NCI-H2107 treated with DMSO at 0.1 percent for 48 hours (cell line): ENCODE results near the gene SMPDL3B.

Experiments
- DNase-seq: peaks from one replicate; lab custom pipeline; 2025; ENCODE audit not compliant: unreplicated experiment; lab: John Stamatoyannopoulos, UW

Gene SMPDL3B, protein sequence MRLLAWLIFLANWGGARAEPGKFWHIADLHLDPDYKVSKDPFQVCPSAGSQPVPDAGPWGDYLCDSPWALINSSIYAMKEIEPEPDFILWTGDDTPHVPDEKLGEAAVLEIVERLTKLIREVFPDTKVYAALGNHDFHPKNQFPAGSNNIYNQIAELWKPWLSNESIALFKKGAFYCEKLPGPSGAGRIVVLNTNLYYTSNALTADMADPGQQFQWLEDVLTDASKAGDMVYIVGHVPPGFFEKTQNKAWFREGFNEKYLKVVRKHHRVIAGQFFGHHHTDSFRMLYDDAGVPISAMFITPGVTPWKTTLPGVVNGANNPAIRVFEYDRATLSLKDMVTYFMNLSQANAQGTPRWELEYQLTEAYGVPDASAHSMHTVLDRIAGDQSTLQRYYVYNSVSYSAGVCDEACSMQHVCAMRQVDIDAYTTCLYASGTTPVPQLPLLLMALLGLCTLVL

DNA sequence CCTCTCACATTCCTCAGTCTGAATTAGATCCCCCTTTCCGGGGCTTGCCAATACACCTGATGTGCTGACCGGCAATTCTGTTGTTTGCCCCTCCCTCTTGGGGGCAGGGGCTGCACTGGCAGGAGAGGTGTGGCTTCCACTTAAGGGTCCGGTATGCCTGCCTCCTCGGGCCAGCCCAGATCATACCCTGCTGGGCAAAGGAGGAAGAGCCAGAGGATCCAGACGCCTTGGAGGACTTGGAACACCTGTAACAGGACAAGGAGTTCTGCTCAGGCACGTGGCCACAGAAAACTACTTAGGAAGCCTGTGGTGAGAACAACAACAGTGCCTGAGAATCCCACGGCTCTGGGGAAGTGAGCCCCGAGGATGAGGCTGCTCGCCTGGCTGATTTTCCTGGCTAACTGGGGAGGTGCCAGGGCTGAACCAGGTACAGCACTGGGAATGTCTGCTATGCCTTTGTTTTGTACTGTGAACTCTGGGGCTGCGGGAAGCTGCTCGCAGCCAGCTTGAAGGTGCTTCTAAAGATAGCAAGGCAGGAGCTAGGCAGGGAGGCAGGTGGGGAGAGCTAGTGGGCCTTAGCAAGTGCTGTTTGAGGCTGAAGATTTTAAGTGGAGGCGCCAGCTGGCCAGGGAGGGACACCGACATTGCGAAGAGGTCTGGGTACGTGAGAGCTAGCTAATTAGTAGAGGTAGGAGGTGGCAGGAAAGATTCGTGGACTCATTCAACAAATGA is at the start of gene SMPDL3B:
Gene SMPDL3B, plus strand, starts transcription at position 183 of the 732 bp plus-strand sequence. Its CDS starts 184 bp downstream, at position 367.
- DNase-seq, result peak; percentile 71

DNA sequence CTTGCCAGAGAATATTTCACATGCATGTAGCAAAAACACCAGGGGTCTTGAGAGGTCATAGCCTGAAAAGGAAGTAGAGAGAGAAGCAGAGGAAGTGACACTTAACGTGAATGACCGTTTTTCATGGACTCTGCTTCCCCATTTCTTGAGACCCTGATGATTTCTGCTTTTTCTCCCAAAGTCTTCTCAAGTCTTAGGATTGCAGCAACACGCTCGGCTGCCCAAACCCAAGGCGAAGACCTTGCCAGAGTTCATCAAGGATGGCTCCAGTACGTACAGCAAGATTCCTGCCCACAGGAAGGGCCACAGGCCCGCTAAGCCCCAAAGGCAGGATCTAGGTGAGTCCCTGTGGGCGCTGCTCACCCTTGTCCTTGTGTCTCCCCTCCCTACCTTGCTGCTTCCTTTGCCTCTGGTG is 49.7 kb upstream of the SMPDL3B start:
- DNase-seq, result no peak

DNA sequence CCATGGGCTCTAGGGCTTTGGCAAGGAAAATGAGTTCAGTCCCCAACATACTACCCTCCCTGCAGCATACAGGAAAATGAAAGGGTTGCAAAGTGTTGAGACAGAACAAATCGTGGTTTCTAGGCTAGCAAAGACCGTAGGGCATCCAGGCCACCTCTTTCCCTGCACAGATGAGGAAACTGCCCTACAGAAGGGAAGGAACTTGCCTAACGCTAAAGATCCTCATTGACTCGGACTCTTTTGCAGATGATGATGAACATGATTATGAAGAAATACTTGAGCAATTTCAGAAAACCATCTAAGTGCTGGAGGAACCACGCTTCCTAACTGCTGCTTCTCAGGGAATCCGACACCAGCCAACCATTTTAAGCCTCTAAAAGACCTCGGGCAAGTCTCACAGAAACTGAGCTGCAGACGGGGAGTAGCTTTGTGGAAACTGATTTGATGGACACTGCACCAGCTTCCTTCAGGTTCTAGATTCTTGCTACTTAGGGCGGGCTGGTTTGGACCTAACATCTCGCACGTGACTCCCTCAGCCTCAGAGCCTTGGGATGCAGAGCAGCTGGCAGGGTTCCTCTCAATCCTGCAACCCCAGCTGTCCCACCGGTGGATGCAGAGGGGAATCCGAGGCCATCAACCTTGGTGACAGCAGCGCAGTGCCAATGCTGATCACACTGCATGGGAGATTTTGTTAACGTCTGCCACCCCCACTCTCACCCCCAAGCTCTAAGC is 49.0 kb upstream of the SMPDL3B start:
- no peak for DNase-seq

GRCh38 chr1:27886353-27886679 is 48.5 kb upstream of the SMPDL3B start:
- no peak for DNase-seq

- DNase-seq, result no peak
Observed at GRCh38 chr1:27886744-27887143, 48.1 kb upstream of the SMPDL3B start.

DNA sequence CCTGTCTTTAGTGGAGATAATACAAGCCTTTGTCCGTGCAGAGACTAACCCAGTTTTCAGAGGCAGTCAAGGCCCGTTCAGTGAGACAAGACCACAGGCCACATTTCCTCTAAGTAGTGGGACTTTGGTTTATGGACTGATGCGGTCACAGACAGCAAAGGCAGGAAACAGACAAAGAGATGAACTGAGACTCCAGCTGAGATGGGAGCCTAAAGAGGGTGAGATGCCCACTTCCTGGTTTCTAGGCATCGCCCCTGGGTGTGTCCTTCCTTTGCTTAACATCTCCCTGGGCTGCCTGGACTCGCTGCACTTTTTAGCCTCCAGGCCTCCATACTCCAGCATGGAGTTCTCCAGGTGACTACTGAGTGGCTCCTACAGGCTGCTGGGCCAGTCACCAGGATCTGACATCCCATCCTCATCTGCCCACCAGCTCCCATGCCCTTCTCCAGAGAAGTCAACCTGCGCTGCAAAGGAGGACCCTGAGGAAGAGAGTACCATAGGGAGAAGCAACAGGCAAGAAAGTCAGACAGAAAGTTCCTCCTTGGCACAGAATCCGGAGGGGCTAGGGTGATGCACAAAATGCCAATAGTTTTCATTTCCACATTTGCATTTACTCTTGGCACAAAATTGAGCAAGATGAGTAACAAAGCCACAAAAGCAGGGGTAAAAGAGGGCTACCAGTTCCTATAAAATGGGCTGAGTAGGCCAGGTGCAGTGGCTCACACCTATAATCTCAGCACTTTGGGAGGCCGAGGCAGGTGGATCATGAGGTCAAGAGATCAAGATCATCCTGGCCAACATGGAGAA is 47.4 kb upstream of the SMPDL3B start:
- no peak for DNase-seq

DNA sequence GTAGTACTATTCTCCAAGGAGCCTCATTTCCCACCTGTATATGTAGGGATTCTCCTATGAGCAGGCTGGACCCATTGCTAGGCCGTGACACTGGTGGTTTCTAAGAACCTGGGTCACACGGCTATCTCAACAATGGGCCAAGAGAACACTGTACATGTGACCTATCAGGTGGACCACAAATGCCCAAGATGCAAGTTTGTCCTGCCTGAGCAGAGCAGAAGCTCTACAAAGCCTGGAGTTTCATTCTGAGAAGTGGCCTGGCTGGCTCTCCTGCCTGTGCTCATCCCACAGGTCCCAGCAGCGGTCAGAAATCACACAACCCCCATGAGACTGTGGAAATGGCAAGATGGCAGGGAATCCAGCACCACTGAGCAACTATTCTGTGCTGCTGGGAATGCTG is 45.3 kb upstream of the SMPDL3B start:
- DNase-seq, result no peak

GRCh38 chr1:27891196-27891889 is 43.5 kb upstream of the SMPDL3B start:
- no peak for DNase-seq

GRCh38 chr1:27894521-27894920 is 40.3 kb upstream of the SMPDL3B start:
- DNase-seq, result no peak

GRCh38 chr1:27906759-27907158 is 28.0 kb upstream of the SMPDL3B start:
- DNase-seq, result no peak

DNA sequence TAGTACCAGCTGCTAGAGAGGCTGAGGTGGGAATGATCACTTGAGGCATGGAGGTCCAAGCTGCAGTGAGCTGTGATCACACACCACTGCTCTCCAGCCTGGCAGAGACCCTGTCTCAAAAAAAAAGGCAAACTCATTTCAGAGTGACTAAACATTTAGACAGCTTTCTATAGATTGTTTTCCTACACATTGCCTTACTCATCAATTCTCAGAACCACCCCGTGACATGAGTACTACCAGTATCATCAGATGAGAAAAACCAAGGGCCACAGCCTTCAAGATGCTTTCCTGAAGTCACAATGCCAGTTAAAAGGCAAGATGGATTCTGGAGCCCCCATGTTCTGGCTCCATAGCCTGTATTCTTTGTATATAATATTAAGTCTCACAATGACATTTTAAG is 22.4 kb upstream of the SMPDL3B start:
- DNase-seq, result no peak

GRCh38 chr1:27915082-27915575 is 19.7 kb upstream of the SMPDL3B start:
- DNase-seq, result no peak

GRCh38 chr1:27922272-27922671 is 12.5 kb upstream of the SMPDL3B start:
- DNase-seq, result no peak

- DNase-seq, result no peak
Observed at GRCh38 chr1:27928216-27928954, 6.4 kb upstream of the SMPDL3B start.

DNA sequence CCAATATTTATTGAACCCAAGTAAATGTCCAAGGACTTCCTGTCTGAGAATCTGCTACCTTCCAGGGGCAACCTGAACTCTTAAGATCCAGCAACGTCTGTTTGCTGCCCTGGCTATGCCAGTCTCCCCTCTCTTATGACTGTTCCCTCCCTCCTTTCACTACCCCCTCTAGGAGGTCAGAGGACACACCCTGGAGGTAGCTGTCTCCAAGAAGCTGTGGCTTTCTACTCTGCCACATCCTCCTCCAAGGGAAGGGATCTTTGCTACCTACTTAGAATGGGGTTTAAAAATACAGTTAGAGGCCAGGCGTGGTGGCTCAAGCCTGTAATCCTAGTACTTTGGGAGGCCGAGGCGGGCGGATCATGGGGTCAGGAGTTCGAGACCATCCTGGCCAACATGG is 3.6 kb upstream of the SMPDL3B start:
- DNase-seq, result no peak

- DNase-seq, result no peak
Observed at GRCh38 chr1:27931759-27932158, 3.0 kb upstream of the SMPDL3B start.

GRCh38 chr1:27935721-27936120 is 921 bp downstream of the SMPDL3B start:
- no peak for DNase-seq

GRCh38 chr1:27936370-27936769 is 1.6 kb downstream of the SMPDL3B start:
- no peak for DNase-seq

- no peak for DNase-seq
Observed at GRCh38 chr1:27937524-27937836, 2.7 kb downstream of the SMPDL3B start.

DNA sequence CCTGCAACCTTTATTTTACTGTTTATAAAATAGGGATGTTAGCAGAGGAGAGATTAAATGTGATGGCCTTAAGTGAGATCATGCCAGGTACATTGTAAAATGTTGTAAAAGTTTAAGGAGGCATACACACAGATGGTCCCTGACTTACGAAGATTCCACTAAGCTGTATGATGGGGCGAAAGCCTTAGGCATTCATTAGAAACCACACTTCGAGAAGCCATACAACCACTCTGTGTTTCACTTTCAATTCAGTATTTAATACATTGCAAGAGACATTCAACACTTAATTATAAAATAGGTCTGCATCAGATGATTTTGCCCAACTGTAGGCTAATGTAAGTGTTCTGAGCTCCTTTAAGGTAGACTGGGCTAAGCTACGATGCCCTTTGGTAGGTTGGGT is 3.7 kb downstream of the SMPDL3B start:
- no peak for DNase-seq
